HepG2 (cell line): ENCODE results near the gene TNFAIP8L1. TPM values are rescaled to one million over a fixed set of nuclear protein-coding genes. Genes with fewer than 3 reads are reported as not detected.

ENCODE experiments used
- ATAC-seq: fragments of 200-7000 bp; cut with Tn5 transposase; 3 replicates; pipeline ENCODE4 v1.9.1; 2020; ENCODE audit warnings: mild to moderate bottlenecking, moderate library complexity
- BruUV-seq: library from RNA; stranded (reverse); fragments of 400-500 nt; replicated peaks from 2 replicates; lab custom pipeline; 2021; lab: Mats Ljungman, UMichigan
- CTCF ChIA-PET: fragments of 300-600 bp; formaldehyde crosslinking; extraction: SDS; loops from one replicate; lab custom pipeline; 2021; ENCODE audit warnings: low total read pairs, inconsistent platforms, low intra/inter-chr PET ratio; lab: Yijun Ruan, JAX
- POLR2A ChIA-PET: fragments of 350-600 bp; sonication (Branson Sonifier 250); formaldehyde crosslinking; loops from one replicate; lab custom pipeline; 2020; ENCODE audit warnings: antibody characterized with exemption, inconsistent platforms; lab: Yijun Ruan, JAX
- DNase-seq: peaks from one replicate; pipeline ENCODE4 v3.0.0-alpha.2; 2015; ENCODE audit warnings: low spot score
- FAIRE-seq: peaks from 3 replicates; lab custom pipeline; 2011; peaks lifted over from hg19 to GRCh38; lab: Jason Lieb, UNC
- H2AFZ ChIP-seq: one replicate; pipeline ENCODE4 v1.6.1; 2011; ENCODE audit warnings: low read length, inconsistent platforms
- H3K27ac ChIP-seq: fragments of 300-600 bp; 3 replicates; pipeline ENCODE4 v1.8.0; 2011; ENCODE audit warnings: mixed run types, mild to moderate bottlenecking, mixed read lengths, low read length, inconsistent platforms; ENCODE audit not compliant: insufficient read depth; ENCODE audit errors: extremely low read length
- H3K27me3 ChIP-seq, 2 experiments: fragments of 200-600 bp in 1 of 2; 2 replicates in 1 of 2; 3 replicates in 1 of 2; pipeline versions ENCODE4 v1.6.0 to v1.8.0; 2011; ENCODE audit warnings: low read length in 2 of 2, mild to moderate bottlenecking in 2 of 2, moderate library complexity in 2 of 2, inconsistent platforms in 1 of 2; ENCODE audit not compliant: insufficient read depth in 2 of 2, control insufficient read depth in 1 of 2
- H3K36me3 ChIP-seq, 2 experiments: fragments of 200-600 bp in 1 of 2; replicated peaks in 1 of 2; 2 replicates in 1 of 2; 3 replicates in 1 of 2; pipeline versions ENCODE4 v1.5.1 to v1.8.0; 2011; ENCODE audit warnings: low read length in 2 of 2, inconsistent platforms in 1 of 2; ENCODE audit not compliant: insufficient read depth in 2 of 2, control insufficient read depth in 1 of 2
- H3K4me1 ChIP-seq: 2 replicates; pipeline ENCODE4 v1.5.1; 2012; ENCODE audit warnings: low read length, inconsistent platforms; ENCODE audit not compliant: insufficient read depth
- H3K4me2 ChIP-seq: 2 replicates; pipeline ENCODE4 v1.6.0; 2011; ENCODE audit warnings: low read depth, low read length, inconsistent platforms
- H3K4me3 ChIP-seq, 3 experiments: fragments of 200-600 bp in 1 of 3; sonication (generic), shearing (Covaris generic) in 1 of 3; replicated peaks in 1 of 3; 2 replicates each; pipeline ENCODE4 v1.5.1; 2011 to 2016; ENCODE audit warnings: low read length in 3 of 3, inconsistent platforms in 2 of 3, low read depth in 2 of 3, mild to moderate bottlenecking in 2 of 3, control low read depth in 1 of 3, mixed read lengths in 1 of 3; ENCODE audit not compliant: insufficient read depth in 1 of 3
- H3K79me2 ChIP-seq: one replicate; pipeline ENCODE4 v1.6.1; 2011; ENCODE audit warnings: low read length, inconsistent platforms; ENCODE audit not compliant: insufficient read depth
- H3K9ac ChIP-seq: 2 replicates; pipeline ENCODE4 v1.6.0; 2011; ENCODE audit warnings: mild to moderate bottlenecking, low read depth, low read length, inconsistent platforms; ENCODE audit not compliant: insufficient read depth
- H3K9me3 ChIP-seq: 2 replicates; pipeline ENCODE4 v1.5.1; 2012; ENCODE audit warnings: mild to moderate bottlenecking, low read length
- H4K20me1 ChIP-seq: 2 replicates; pipeline ENCODE4 v1.6.0; 2011; ENCODE audit warnings: inconsistent platforms, mild to moderate bottlenecking, low read length, moderate library complexity; ENCODE audit not compliant: insufficient read depth
- HDAC1 ChIP-seq: sonication (generic); formaldehyde crosslinking; IDR thresholded peaks from 2 replicates; pipeline ENCODE4 v1.5.1; 2020; ENCODE audit warnings: mild to moderate bottlenecking, missing genetic modification reagents
- LCORL ChIP-seq, 2 experiments: fragments of 450-650 bp in 1 of 2; sonication (generic) in 1 of 2; formaldehyde crosslinking in 1 of 2; IDR thresholded peaks; 2 replicates each; pipeline versions ENCODE4 v1.5.0 to v1.6.1; 2017 to 2020; ENCODE audit warnings: antibody characterized with exemption in 1 of 2, missing genetic modification reagents in 1 of 2
- SMAD1 ChIP-seq: sonication (generic); formaldehyde crosslinking; IDR thresholded peaks from 2 replicates; pipeline ENCODE4 v1.4.0; 2020; ENCODE audit warnings: missing genetic modification reagents, low read depth, mild to moderate bottlenecking, borderline replicate concordance
- ZFX ChIP-seq: sonication (generic); formaldehyde crosslinking; IDR thresholded peaks from 2 replicates; pipeline ENCODE4 v1.4.0; 2020; ENCODE audit warnings: mild to moderate bottlenecking, low read depth, missing genetic modification reagents, moderate library complexity
- ZMYM4 ChIP-seq: sonication (generic); formaldehyde crosslinking; IDR thresholded peaks from 2 replicates; pipeline ENCODE4 v1.8.1; 2023; ENCODE audit warnings: mild to moderate bottlenecking, missing genetic modification reagents
- WGBS: methylation state at CpG from one replicate; pipeline ENCODE4 v1.1.6; 2017; ENCODE audit warnings: low lambda C conversion rate; 5-methylcytosine and 5-hydroxymethylcytosine counted together
- in situ Hi-C: cut with HindIII; loops from 2 replicates; pipeline ENCODE4 v1.10.0; 2017; ENCODE audit warnings: low pct_unique_long_range_greater_than_20kb; ENCODE audit not compliant: extremely low pct_ligation_motif_present
- intact Hi-C: fragments of 100-400 bp; cut with micrococcal nuclease; formaldehyde crosslinking; loops from one replicate; pipeline ENCODE4 v1.10.0; 2022; ENCODE audit not compliant: unreplicated experiment
- polyA plus RNA-seq, 8 experiments: library from polyadenylated mRNA; depleted of rRNA in 3 of 8; stranded (reverse) in 7 of 8; unstranded in 1 of 8; fragments of >200 nt; fragmentation: Illumina TruSeq in 4 of 8; extraction: Trizol in 4 of 8; gene quantifications; 2 replicates each; pipeline versions ENCODE4 v1.2.1 to v1.2.3, GENCODE V29; 2011 to 2016; ENCODE audit warnings: low read depth in 4 of 8, missing spikeins in 1 of 8, mixed read lengths in 1 of 8; ENCODE audit not compliant: insufficient read depth in 1 of 8
- total RNA-seq, 5 experiments: library from RNA; depleted of rRNA; stranded (reverse); fragments of >200 nt; fragmentation: Illumina TruSeq; extraction: Trizol; gene quantifications; 2 replicates each; pipeline ENCODE4 v1.2.3, GENCODE V29; 2016; ENCODE audit warnings: low read depth in 1 of 5
- TF ChIP-seq, protein P1 (sequence below): sonication (generic); formaldehyde crosslinking; IDR thresholded peaks from 2 replicates; pipeline ENCODE4 v1.4.0; 2020; ENCODE audit warnings: missing genetic modification reagents, borderline replicate concordance
- TF ChIP-seq, protein P2 (sequence below): sonication (generic); formaldehyde crosslinking; IDR thresholded peaks from 2 replicates; pipeline ENCODE4 v1.9.0; 2022; ENCODE audit warnings: low read depth, missing genetic modification reagents

Gene TNFAIP8L1
- total and polyA plus RNA-seq, 2 of the 13 experiments (the other 11 are each of a cell fraction or from before 2014, with no cell fraction given) = 13.4 to 21.4 TPM

DNA sequence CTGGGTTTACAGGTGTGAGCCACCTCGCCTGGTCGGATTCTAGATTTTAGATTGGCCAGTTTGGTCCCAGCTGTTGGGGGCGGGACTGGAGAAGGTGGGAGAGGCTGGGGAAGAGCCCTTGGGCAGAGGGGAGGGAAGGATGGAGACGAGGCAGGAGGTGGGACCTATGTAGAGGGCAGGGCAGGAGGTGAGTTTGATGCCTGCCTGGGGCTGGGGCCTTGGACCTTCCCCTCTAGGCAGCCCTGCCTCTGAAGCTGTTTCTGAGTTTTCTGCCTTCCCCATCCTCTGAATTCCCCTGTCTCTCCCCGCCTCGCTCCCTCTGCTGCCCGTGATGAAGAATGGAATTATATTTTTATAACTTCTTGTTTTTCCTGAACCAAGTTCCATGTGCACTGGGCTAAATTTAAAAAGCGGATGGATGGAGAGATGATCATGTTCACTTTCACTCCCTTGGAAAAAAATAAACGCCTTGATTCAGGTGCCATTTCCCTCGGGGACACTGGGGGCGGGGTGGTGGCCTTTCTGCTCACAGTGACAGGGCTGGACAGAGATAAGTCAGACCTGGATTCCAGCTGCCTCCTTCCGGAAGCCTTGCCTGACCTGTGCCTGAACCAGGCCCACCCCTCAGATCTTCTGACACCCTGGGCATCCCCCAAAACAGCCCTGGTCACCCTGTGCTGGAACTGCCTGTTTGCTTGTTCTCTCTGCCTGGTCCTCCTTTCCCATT is 16.5 kb upstream of the TNFAIP8L1 start (continued):
- peak; percentile 0; the same call in 1 of the 2 replicates for TF ChIP-seq HDAC1 (CRISPR knock-in tag)
- TF ChIP-seq SMAD1 (CRISPR knock-in tag) = no peak
- peak; percentile 25; the same call in 1 of the 2 replicates for TF ChIP-seq ZFX (CRISPR knock-in tag)

DNA sequence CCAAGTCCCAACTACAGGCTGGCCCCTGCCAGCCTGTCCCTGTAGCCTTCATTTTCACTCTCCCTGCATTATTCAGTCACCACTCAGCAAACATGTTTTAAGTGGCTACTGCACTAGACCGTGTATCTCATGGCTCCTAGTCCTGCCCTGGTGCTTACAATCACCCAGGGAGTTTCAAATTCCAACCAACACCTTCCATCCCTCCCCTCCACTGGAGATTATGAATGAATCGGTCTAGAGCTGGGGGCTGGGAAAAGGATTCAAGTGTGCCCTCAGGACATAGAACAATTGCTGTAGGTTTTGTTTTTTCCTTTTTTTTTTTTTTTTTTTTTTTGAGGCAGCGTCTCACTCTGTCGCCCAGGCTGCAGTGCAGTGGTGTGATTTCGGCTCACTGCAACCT is 15.0 kb upstream of the TNFAIP8L1 start:
- H3K4me1 ChIP-seq = peaks cover 49% of the 10 kb centered on the region
- H3K27ac ChIP-seq = peak overlapping the region; percentile 61
- H3K79me2 ChIP-seq = no peaks in the 10 kb centered on the region
- H3K36me3 ChIP-seq = no peaks in the 10 kb centered on the region
- H3K9ac ChIP-seq = 0 out of 2 replicates have a peak overlapping the region, but pooled peaks have one; percentile 8
- H3K9me3 ChIP-seq = no peaks in the 10 kb centered on the region
- CTCF ChIA-PET = interaction anchor here (0.8 kb wide), 1 partner anchor 48 kb away, joined by 3 read pairs; no protein-coding TSS in a partner anchor
- FAIRE-seq (peak; percentile 52), ATAC-seq (peak; percentile 27), DNase-seq (no peak)
- WGBS = 39% methylated on average over 5 of the region's 5 CpGs
- H3K27me3 ChIP-seq = peaks cover under 1 to 2% of the 10 kb centered on the region in 2 experiments; a peak in 1 of 5 replicates
- peak overlapping the region; percentile 51 for H3K4me2 ChIP-seq
- no TSS peak for BruUV-seq
- no peak overlapping the region for H2AFZ ChIP-seq
- POLR2A ChIA-PET = interaction anchor here (0.7 to 1.0 kb wide), 2 partner anchors 10 to 89 kb away, joined by 3 read pairs; partner anchors contain the start of gene PLIN5
- H3K4me3 ChIP-seq = no peak overlapping the region
- H4K20me1 ChIP-seq = no peaks in the 10 kb centered on the region
- TF ChIP-seq ZMYM4 (peak; percentile 4; the same call in 1 of the 2 replicates), LCORL (IDR thresholded peaks at IDR 0.05) (no peak), LCORL (CRISPR knock-in tag; IDR thresholded peaks at IDR 0.05) (peak; percentile 54; the same call in 1 of the 2 replicates)
- TF ChIP-seq, protein P1, sequence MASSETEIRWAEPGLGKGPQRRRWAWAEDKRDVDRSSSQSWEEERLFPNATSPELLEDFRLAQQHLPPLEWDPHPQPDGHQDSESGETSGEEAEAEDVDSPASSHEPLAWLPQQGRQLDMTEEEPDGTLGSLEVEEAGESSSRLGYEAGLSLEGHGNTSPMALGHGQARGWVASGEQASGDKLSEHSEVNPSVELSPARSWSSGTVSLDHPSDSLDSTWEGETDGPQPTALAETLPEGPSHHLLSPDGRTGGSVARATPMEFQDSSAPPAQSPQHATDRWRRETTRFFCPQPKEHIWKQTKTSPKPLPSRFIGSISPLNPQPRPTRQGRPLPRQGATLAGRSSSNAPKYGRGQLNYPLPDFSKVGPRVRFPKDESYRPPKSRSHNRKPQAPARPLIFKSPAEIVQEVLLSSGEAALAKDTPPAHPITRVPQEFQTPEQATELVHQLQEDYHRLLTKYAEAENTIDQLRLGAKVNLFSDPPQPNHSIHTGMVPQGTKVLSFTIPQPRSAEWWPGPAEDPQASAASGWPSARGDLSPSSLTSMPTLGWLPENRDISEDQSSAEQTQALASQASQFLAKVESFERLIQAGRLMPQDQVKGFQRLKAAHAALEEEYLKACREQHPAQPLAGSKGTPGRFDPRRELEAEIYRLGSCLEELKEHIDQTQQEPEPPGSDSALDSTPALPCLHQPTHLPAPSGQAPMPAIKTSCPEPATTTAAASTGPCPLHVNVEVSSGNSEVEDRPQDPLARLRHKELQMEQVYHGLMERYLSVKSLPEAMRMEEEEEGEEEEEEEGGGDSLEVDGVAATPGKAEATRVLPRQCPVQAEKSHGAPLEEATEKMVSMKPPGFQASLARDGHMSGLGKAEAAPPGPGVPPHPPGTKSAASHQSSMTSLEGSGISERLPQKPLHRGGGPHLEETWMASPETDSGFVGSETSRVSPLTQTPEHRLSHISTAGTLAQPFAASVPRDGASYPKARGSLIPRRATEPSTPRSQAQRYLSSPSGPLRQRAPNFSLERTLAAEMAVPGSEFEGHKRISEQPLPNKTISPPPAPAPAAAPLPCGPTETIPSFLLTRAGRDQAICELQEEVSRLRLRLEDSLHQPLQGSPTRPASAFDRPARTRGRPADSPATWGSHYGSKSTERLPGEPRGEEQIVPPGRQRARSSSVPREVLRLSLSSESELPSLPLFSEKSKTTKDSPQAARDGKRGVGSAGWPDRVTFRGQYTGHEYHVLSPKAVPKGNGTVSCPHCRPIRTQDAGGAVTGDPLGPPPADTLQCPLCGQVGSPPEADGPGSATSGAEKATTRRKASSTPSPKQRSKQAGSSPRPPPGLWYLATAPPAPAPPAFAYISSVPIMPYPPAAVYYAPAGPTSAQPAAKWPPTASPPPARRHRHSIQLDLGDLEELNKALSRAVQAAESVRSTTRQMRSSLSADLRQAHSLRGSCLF = no peak
- TF ChIP-seq, protein P2, sequence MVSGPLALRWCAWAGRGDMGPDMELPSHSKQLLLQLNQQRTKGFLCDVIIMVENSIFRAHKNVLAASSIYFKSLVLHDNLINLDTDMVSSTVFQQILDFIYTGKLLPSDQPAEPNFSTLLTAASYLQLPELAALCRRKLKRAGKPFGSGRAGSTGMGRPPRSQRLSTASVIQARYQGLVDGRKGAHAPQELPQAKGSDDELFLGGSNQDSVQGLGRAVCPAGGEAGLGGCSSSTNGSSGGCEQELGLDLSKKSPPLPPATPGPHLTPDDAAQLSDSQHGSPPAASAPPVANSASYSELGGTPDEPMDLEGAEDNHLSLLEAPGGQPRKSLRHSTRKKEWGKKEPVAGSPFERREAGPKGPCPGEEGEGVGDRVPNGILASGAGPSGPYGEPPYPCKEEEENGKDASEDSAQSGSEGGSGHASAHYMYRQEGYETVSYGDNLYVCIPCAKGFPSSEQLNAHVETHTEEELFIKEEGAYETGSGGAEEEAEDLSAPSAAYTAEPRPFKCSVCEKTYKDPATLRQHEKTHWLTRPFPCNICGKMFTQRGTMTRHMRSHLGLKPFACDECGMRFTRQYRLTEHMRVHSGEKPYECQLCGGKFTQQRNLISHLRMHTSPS = 0 out of 2 replicates have a peak, but pooled peaks have one; percentile 22
- in situ Hi-C loops (no loop called here), intact Hi-C loops (loop anchor here (5.0 kb wide), 1 partner anchor 37 kb away; no protein-coding TSS in a partner anchor)
